Breast epithelium (tissue), 3 donors: Measurements from ENCODE around the gene LRRC74A.

Source experiments
- POLR2A ChIP-seq: fragments of 450-650 bp; IDR thresholded peaks from one replicate; pipeline ENCODE4 v1.6.1; 2016; ENCODE audit warnings: antibody characterized with exemption, mild to moderate bottlenecking, moderate library complexity
- POLR2AphosphoS5 ChIP-seq, 3 donors: sonication (generic); formaldehyde crosslinking; IDR thresholded peaks; one replicate each; pipeline ENCODE4 v1.6.1; 2017; ENCODE audit warnings: antibody characterized with exemption in 3 of 3
- TF ChIP-seq, protein P1 (sequence below), 3 donors: fragments of 450-650 bp; IDR thresholded peaks; one replicate each; pipeline ENCODE4 v1.5.1; 2016 to 2017; ENCODE audit warnings: antibody characterized with exemption in 3 of 3, mild to moderate bottlenecking in 3 of 3, moderate library complexity in 3 of 3

- TF ChIP-seq, protein P1, sequence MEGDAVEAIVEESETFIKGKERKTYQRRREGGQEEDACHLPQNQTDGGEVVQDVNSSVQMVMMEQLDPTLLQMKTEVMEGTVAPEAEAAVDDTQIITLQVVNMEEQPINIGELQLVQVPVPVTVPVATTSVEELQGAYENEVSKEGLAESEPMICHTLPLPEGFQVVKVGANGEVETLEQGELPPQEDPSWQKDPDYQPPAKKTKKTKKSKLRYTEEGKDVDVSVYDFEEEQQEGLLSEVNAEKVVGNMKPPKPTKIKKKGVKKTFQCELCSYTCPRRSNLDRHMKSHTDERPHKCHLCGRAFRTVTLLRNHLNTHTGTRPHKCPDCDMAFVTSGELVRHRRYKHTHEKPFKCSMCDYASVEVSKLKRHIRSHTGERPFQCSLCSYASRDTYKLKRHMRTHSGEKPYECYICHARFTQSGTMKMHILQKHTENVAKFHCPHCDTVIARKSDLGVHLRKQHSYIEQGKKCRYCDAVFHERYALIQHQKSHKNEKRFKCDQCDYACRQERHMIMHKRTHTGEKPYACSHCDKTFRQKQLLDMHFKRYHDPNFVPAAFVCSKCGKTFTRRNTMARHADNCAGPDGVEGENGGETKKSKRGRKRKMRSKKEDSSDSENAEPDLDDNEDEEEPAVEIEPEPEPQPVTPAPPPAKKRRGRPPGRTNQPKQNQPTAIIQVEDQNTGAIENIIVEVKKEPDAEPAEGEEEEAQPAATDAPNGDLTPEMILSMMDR (IDR thresholded peaks at IDR 0.05) = peak in 1 of 3 donors; percentile 21
- no peak for TF ChIP-seq POLR2A
- TF ChIP-seq POLR2AphosphoS5 (IDR thresholded peaks at IDR 0.05) = no peak
These were observed 44.0 kb downstream of the LRRC74A start for GRCh38 chr14:76870166-76870565.
